Cortex of kidney (tissue), 1 donor: ENCODE data around the gene RPL36AL.
A peak's percentile ranks its signal among the peaks of the same experiment; 100 is the strongest.
"Not testable (repeated sequence)": the region's sequence is repeated elsewhere in the genome, so short reads cannot be mapped to it uniquely, and the experiment has no call there.

Experiments
- DNase-seq: peaks from one replicate; lab custom pipeline; 2025; lab: John Stamatoyannopoulos, UW

The RPL36AL gene

DNA sequence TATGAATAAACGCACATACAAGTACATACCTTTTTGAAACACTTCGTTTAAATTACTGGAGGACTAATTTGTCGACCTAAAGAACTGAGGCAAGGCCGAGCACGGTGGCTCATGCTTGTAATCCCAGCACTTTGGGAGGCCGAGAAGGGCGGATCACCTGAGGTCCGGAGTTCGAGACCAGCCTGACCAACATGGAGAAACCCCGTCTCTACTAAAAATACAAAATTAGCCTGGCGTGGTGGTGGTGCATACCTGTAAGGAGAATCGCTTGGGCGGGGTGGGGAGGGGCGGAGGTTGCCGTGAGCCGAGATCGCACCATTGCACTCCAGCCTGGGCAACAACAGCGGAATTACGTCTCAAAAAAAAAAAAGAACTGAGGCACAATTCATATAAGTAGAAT is 1.2 kb downstream of the RPL36AL start:
- not testable (repeated sequence) for DNase-seq

DNA sequence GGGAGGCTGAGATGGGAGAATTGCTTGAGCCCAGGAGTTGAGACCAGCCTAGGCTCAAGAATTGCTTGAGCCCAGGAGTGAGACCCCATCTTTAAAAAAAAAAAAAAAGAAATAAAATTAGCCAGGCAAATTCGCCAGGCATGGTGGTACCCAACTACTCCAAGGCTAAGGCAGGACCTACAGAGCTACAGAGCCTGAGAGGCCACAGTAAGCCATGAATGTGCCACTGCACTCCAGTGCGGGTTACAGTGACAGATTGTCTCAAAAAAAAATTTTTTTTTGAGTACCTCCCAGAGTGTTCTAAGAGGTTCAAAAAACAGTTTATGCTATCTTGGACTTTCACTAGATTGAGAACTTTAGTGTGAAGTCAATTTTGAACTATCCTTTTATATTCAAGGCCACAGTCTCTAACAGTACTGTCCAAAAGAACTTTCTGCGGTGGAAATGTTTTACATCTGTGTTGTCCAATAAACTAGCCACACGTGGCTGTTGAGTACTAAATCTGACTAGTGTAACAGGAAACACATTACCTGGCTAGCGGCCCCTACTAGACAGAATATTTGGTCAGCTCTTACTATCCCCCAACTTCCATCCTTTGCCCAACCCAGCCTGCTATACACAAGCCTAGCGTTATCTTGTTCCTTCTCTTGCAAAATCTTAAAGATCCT is 2.4 kb downstream of the RPL36AL start:
- DNase-seq = no peak

DNA sequence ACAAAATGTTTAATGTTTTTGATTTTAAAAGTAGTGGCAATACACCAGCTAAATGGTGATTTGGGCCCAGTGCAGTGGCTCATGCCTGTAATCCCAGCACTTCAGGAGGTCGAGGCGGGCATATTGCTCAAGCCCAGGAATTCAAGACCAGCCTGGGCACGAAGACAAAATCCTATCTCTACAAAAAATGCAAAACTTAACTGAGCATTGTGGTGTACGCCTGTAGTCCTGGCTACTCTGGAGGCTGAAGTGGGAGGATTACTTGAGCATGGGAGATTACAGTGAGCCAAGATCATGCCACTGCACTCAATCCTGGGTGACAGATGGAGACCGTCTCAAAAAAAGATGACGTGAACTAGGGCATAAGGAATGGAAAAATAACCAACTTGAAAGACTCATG is 4.7 kb downstream of the RPL36AL start:
- no peak for DNase-seq

DNA sequence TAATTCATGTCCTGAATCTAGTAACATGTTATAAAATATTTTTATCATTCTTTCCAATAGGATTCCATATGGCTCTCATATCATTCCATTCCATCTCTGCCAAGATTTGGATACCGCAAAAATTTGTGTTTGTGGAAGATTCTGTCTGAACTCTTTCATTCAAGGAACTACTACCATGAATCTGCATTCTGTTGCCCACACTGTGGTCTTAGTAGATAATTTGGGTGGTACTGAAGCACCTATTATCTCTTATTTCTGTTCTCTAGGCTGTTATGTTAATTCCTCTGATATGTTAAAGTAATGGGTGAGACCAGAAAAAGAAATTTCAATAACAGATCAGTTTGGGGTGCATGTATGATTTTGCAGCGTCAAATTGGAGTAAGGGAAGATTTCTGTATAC is 6.2 kb downstream of the RPL36AL start:
- no peak for DNase-seq

DNA sequence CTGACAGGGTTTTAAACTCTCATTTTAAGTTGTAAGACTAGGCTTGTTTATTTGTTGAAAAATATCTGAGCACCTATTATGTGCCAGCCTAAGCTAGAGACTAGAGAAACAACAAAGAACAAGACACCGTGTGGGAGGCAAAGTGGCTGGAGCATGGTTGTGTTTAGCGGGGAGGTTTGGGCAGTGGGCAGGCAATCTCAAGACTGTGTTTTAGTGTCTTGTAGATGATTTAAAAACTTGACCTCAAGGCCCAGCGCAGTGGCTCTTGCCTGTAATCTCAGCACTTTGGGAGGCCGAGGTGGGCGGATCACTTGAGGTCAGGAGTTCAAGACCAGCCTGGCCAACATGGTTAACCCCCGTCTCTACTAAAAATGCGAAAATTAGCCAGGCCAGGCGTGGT is 7.8 kb downstream of the RPL36AL start:
- no peak for DNase-seq

DNA sequence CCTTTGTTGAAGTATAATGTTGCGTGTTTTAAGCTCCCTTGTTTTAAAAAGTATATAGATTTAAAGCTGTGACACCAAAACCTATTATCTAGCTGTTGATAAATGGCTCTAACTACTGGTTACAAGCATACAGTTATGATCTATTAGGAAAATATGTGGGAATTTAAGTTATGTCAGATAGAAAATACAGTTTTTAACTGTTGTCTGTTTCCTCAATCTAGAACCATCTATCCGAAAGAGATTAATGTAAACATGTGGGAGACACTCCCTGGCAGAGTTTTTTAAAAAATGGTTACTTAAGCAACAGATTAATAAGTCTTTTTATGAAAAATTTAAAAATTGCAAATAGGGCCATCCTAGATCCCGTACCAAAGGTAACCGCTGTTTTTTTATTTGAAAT is 8.2 kb downstream of the RPL36AL start:
- no peak for DNase-seq

DNA sequence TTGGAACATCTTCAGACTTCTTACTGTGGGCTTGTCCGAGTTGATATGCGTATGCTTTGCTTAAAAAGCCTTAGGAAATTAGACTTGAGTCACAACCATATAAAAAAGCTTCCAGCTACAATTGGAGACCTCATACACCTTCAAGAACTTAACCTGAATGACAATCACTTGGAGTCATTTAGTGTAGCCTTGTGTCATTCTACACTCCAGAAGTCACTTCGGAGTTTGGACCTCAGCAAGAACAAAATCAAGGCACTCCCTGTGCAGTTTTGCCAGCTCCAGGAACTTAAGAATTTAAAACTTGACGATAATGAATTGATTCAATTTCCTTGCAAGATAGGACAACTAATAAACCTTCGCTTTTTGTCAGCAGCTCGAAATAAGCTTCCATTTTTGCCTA is 12.8 kb downstream of the RPL36AL start:
- DNase-seq = no peak

DNA sequence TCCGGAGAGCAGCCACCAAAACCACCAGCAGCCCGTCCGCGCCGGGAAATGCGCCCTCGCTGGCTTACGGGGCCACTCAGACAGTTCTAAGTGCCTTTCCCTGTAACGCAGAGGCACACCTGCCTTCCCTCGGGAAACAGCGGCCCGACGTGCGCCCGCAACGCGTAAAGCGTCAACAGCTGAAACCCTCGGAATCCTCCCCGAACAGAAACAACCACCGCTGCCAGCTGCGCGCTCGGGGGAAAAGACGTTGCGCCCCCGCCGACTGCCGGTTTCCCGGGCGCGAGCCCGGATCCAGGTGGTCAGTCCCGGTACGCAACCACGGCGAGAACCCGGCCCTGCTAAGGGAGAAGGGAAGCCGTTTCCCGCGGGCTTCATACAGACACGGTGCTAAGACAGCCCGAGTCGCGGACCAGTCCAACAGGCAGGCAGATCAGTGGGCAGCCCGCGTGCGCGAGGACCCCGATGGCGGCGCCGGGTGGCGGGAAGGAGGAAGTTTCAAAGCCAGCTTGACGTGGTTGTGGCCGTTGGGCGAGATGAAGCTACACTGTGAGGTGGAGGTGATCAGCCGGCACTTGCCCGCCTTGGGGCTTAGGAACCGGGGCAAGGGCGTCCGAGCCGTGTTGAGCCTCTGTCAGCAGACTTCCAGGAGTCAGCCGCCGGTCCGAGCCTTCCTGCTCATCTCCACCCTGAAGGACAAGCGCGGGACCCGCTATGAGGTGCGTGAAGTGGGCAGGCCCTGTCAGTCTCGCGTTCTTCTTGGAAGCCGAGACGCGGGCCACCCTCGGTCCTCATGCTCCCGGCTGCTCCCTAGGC is 21.7 kb downstream of the RPL36AL start, which contains the start of gene LRR1:
LRR1 (plus strand) TSS at position 456 of the 816 bp plus-strand sequence; CDS start at position 537, 81 bp downstream.
- DNase-seq = peak; percentile 19

DNA sequence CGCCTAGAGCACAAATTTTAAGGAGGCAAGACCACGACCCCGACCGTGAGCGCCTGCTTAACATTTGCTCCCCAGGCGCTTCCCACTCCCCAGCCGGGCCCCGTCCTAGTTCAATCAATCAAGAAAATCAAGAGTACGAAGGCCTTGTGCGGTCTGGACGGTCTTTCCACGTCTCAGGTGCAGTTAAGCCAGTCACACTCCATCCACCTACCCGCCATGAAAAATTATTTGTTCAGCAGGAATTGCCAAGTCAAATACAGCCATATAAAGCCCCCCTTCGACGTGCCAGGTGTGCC is 22.3 kb downstream of the RPL36AL start:
- no peak for DNase-seq

DNA sequence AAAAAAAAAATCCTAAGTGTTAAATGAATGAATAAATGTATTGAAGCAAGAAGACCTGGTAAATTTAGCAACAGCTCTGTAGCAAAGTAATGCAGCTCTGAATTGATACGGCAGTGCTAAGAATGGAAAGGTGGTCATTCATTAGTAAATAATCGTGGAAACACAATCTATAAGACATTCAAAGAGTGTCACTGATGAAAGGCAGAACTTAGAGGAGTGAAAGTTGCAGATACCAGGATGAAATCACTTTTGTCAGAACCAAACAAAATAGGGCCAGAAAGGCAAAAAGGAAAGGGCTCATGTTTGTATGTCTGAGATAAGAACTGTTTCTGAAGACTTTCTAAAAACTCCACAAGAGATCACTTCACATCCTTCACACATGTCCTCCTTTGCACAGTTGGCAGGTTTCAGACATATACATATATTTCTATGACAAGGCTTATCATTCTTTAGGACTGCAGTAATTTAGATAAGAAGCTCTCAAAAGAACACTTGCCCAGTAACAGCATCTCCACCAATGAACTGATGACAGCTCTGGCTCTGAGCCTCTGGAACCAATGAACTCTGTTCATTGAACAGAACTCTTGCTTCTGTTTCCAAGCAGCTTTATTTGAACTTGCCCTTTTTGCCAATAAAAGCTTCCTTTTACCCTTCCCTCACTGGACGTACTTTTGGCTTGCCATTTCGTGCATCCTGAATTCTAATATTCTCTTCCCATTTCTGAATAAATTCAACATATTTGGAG is 25.9 kb downstream of the RPL36AL start:
- DNase-seq = no peak

DNA sequence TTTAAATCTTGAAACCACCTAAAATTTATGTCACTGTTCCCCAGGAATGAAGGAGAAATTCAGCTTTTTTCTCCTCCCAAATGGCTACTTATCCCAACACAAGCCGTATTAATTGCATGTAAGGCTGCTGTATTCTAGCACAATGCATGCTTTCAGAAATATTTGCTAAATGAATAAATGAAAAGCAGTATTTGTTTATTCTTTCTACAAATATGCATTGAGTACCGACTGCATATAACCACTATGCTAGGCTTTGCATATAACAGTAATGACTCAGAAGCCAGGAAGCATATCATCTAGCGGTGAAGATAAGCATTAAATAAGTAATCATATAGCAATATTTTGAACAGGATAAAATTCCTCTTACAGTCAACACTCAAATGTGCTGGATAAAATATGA is 27.4 kb downstream of the RPL36AL start:
- no peak for DNase-seq

DNA sequence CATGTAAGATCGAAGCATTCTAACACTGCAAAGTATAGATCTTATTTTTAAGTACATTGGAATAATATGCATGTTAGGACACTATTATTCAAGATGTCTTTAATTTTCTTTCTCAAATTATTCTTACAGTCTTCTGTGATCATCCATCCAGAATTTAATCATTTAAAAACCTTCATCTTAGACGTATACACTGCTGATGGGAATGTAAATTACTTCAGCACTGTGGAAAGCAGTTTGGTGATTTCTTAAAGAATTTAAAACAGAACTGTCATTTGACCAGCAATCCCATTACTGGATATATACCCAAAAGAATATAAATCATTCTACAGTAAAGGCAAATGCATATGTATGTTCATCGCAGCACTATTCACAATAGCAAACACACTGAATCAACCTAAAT is 31.0 kb downstream of the RPL36AL start:
- no peak for DNase-seq

DNA sequence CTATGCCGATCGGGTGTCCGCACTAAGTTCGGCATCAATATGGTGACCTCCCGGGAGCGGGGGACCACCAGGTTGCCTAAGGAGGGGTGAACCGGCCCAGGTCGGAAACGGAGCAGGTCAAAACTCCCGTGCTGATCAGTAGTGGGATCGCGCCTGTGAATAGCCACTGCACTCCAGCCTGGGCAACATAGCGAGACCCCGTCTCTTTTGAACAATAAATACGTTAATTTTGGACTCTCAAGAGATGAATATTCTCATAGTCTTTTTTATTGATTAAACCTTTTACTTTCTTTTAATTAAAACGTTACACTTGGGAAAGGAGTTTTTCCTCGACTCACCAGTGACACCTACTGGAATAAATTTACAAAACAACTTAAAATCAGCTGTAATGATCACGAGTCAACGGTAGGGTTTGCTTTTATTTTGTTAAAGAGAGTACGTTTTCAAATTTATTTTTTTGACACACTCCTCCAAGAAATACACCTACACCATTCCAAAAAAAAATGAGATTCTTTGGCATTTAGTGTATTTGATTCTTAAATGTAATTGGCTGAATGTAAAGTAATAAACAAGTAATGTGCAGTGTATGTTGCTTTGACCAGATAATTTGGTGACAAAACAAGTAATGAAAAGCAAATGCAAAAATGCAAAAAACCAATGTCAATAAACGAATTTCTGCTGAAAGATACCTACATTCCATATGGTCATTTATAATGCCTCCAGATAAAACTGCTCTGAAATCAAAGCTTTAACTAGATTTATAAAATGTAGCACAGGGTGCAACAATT is 33.6 kb downstream of the RPL36AL start:
- DNase-seq = no peak

DNA sequence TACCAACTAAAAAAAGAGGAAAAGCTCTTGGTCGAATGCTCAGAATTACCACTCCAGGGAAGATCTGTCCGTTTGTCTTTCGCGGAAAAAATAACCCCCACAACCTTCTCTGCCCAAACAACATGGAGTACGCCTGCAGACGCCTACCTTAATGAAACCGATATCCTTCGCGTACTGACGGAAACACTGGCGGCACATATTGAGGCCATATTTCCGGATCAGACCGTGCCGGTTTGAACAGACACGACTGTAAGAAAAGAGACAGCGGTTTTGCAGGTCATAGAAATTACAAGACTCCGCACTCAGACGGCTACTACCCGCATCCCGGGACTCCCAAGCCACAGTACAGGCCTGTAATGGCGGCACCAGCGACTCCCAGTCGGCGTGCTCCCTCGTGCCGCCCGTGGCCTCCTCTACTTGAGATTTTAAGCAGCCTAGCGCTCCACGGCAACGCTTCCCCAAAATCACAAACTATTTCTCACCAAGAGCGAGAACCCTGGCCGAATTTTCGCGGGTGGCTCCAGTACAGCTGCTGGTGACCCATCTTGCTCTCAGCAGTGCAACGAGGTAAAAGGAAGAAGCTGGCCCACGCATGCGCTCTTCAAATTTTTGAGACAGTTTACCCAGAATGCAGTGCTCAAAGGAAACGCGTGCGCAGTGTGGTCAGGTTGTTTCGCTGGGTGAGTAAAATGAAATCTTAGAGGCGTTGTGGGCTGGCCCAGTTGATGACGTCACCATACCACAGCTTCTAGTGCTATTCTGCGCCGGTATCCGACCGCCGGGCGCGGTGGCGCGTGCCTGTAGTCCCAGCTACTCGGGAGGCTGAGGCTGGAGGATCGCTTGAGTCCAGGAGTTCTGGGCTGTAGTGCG is 34.4 kb downstream of the RPL36AL start, which contains the start of gene RPS29:
RPS29 (minus strand) TSS at position 578 of the 870 bp plus-strand sequence; CDS start at position 544, 34 bp downstream.
- no peak for DNase-seq

DNA sequence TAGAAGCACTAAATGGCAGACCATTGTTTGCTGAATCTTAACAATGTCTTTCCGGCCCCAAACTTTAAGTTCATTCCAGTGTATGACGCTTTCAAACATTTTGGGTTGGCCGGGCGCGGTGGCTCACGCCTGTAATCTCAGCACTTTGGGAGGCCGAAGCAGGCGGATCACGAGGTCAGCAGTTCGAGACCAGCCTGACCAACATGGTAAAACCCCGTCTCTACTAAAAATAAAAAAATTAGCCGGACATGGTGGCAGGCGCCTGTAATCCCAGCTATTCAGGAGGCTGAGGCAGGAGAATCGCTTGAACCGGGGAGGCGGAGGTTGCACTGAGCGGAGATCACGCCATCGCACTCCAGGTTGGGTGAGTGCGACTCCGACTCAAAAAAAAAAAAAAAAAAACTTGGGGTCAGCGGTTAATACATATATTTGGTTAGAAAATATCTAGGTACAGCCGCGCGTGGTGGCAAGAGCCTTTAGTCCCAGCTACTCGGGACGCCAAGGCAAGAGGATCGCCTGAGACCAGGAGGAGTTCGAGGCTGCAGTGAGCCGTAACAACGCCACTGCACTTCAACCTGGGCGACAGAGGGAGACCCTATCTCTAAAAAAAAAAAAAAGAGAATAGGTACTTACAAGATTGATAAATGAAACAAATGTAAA is 35.3 kb downstream of the RPL36AL start:
- not testable (repeated sequence) for DNase-seq

DNA sequence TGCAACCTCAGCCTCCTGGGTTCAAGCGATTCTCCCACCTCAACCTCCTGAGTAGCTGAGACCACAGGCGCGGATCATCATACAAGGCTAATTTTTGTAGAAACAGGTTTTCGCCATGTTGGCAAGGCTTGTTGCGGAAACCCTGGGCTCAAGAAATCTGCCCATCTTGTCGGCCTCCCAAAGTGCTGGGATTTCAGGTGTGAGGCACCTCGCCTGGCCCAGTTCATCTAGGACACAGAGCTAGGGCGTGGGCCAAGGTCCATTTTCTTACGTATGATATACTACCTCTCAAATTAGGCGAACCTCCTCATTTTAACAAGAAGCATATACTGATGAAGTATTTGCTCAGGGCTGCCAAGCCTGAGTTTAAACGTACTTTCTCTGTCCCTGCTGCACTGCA is 36.4 kb downstream of the RPL36AL start:
- DNase-seq = no peak

DNA sequence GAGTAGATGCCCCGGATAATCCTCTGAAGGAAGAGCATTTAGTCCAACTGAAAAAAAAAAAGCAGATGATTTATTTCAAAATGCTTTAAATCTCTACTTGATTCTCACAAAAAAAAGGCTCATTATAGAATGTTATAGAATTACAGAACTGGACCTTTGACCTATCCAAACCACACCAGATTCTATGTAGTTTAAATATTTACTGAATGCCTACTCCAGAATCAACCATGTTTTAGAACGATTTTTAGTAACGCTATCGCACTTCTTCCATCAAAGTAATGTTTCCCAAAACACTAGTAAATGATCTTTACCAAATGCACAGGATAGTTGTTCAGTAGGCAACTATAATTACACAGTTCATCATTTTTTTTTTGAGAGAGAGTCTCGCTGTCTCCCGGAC is 36.8 kb downstream of the RPL36AL start:
- DNase-seq = no peak

DNA sequence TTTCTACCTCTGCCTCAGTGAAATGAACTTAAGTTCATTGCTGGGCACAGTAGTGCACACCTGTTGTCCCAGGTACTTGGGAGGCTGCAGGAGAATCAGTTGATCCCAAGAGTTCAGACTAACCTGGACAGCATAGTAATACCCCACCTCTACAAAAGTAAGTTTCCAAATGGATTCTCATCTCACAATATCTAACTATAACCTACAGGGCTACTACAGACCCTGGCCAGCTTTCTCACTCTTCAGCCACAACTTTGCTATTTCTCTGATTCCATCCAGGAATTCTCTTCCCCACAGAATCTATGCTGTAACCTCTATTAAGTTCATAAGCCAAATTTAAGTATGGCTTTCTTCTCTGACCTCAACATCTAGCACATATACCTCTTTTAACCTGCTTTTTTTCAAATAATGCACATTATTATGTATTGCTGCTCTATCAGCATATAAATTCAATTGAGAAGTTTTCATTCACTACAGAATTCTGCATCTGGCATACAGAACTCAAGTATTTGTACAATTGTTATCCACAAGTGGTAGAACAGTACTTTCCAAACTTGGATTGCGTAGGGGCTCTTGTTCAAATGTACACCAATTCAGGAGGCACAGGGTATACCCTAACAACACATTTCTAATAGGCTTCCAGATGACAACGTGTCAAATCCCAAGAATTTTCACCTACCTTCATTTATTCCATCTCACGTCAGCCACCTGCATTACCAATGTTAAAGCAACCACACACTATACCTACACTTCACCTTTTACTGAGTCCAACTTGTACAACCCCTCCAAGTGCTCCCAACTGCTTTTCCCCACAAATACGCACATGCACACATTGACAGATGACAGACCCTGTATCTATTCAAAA is 38.1 kb downstream of the RPL36AL start:
- no peak for DNase-seq
